Measurements from ENCODE around the gene ANKRD44.
"Not testable (repeated sequence)": the region's sequence is repeated elsewhere in the genome, so short reads cannot be mapped to it uniquely, and the experiment has no call there.

The ANKRD44 gene

DNA sequence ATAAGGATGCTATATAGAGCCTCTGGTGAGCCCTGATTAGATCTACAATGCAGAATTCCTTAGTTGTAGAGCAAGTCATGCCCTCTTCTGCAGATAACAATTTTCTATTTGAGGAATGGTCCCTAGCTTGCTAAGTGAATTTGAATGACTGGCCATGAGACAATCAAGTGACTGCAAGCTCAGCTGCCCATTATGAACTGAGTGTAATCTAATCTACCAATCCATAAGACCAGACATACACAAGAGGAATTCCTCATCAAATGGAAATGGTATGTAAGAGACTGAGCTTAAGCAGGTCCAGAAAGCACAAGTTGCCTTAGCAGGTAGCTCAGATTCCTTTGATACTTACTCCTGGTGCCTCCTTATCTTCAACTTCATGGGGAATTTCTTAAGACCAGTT, 4.8 kb upstream of the ANKRD44 start:
- DNase-seq: no peak

DNA sequence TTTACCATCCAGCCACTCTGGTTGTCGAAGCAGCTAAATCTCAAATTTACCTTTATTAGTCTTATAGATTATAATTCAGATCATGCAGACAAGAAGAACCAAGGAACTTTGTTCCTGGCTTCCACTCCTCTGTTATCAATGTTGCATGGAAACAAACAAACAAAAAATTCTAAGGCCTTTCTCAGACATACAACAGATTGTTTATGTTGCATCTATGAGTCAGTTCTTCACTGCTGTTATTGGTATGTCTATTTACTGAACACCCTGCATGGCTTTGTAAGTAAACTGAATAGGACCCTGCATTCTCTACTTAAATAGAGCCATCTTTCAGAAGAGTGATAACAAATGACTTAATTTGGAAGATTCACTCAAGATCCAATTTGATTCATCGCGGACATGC, 1.6 kb upstream of the ANKRD44 start:
- DNase-seq: no peak

DNA sequence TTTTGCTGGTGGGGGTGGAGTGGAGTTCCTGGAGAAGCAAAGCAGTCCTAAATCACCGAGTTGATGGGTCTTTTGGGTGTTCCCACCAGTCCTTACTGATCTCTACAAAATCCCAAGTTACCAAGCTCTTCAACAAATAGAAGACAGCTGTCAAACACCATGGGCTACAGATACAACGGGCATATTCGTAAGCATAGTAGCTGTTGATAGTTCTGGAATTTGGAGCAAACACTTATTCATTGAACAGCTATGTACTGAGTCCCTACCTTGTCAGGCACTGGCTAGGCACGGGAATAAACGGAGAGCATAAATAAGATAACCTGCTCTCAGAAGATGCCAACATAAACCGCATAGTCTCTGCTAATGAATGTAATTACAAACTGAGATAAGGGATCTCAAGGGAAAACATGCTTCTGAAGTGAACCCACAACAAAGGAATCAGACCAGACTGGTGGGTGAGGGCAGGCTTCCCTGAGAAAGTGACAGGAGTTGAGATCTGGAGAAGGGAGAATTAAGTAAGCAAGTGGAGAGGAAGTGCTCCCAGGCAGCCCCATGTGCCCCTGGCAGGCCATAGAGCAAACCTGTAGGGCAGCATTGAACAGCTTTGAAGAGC, 947 bp upstream of the ANKRD44 start:
- peak; percentile 17 to 27 for DNase-seq

DNA sequence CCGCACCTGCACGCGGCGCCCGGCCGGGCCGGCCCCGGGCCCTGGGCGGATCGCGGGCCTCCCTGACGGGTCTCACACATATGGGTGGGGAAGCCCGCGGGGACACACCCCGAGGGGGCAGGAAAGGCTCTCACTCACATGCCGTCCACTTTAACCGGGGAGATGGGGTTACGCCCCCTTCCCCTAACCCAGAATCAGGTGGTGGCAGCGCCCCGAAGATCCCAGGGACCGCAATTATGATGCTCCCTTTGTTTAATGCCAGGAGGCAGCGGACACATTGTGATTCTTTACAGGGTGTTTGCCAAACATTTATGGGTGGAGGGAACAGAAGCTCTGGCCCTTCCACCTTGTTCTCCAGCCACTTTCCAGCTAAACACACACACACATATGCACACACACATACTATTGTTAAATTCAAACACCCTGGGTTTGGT, 424 bp upstream of the ANKRD44 start:
- DNase-seq: no peak

DNA sequence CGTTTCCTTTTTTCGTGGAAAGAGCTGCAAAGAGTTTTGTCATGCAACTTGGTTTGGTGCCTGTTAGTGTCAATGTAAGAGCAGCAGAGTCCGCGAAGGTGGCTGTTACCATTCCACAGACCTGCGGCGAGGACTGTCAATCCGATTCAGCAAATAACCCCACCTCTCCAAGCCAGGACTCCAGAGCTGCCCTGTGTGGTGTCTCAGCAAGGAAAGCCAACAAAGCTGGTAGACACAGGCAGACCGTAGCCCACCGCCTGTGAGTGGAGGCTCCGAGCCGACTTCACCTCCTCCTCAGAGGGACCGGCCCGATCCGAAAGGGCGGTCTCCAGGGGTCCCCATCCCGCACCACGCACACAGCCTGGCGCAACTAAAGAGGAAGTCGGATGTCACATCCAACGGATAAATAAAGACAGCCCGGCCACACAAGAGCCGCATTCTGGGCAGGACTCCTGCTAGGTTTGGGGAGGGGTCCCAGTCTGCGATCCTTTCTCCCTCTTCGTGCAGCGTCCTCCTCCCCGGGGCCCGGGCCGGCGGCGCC, 819 bp downstream of the ANKRD44 start:
- peak; percentile 41 to 45 for DNase-seq

DNA sequence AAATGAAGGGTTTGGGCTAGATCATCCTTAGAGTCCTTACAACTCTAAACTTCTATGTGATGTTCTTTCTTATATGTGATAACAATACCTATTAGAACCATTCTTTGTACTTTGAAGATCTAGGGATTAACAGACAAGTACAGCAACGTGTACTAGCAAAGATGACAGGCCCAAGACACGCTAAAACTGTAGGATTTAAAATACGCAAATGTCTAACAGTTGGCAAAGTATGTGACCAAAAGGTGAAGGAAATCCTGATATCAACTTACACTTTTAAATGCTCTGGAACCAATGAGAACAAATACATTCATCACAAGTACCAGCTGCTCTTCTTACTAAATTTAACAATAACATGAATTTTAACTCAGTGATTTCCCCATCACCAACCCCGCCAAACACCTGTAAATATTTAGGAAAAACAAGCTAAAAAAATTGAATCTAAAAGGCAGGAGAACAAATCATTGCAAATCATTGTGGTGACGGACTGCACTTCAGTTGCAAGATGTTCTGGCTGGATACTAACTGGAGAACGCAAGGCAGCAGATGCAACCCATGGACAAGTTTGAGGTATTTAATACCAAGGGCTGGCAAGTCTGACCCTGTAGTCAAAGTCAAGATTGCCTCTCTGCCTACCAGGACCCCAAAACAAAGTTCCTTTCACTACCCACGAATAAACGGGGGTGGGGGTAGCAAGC, 1.4 kb downstream of the ANKRD44 start:
- DNase-seq: no peak

DNA sequence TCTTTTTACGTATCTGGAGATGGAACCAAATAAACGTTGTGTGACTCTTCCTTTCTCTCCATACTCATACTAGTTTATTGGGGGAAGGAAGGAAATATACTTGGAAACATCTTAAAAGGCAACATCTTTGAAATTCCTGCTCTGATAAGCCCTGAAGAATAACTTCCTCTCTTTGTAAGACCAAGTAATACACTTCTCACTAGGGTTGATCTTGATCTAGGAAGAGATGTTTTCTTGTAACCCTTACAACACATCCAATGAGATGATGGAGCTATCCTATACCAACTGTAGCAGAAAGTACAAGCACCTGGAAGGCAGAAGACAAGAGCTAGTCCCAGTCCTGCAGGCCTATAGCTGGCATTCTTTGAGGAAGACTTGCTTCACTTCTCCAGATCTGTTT, 2.0 kb downstream of the ANKRD44 start:
- DNase-seq: peak in 1 of 2 experiments; percentile 27

DNA sequence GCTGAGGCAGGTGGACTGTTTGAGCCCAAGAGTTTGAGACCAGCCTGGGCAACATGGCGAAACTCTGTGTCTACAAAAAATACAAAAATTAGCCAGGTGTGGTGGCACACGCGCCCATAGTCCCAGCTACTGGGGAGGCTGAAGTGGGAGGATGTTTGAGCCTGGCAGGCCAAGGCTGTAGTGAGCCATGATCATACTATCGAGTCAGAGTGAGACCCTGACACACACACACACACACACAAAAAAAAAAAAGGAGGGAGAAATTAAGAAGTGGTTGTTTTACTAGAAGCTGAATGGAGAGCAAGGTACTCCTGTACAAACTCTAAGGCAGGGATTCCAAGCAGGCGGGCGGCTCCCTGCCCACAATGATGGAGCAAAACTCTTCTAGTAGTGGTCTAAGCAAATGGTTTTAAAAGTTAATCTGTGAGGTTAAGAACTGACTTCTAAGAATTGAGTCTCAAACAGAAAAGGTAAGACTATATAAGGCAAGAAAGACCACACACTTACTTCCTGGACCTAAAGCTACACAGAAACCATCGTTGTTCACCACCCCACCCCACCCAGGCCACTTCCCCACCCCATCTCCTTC, 2.6 kb downstream of the ANKRD44 start:
- no peak for DNase-seq

DNA sequence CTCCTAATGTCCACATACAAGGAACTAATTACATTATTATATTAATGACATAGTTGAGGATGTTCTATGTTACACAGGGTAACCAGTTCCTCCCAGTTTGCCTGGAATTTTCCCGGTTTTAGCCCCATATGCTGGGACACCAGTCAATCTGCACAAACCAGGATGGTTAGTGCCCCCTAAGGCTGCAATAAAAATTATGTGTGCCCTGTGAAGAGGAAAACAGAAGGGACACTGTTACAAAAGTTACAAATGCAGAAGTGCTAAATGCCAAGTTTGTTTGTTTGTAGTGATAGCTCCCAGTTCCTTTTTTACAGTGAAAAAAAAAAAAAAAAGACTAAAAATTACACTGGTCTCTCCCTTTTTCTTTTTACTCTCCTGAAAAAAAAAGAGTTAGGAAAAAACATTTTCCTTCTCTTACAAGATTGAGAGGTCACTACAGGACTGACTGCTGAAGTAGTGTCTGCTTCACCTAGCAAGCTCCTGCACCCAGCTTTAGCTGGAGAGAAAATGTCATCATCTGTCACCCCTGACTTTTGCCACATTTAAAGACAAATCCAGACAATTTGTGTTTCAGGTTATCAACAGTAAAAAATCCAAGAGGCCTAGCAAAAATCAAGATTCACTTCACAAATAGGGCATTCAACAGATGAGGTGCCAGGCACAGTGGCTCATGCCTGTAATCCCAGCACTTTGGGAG, 3.2 kb downstream of the ANKRD44 start:
- peak; percentile 80 to 86 for DNase-seq

DNA sequence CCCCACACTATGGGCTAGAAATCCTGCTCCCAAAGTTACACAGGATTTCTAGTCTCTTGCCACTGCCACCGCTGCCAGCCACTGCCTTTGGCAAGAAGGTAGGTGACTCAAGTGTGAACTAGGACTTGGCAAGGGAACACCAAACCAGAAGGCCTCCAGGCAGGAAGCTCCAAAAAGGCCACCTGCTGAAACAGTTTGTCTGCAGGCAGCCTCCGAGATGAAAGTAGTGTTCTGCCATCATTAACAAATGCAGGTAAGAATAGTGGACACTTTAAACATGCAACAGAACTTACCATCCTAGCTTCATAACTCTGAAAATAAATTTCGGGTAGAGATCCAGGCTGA, 3.9 kb downstream of the ANKRD44 start:
- DNase-seq: peak; percentile 41 to 52

DNA sequence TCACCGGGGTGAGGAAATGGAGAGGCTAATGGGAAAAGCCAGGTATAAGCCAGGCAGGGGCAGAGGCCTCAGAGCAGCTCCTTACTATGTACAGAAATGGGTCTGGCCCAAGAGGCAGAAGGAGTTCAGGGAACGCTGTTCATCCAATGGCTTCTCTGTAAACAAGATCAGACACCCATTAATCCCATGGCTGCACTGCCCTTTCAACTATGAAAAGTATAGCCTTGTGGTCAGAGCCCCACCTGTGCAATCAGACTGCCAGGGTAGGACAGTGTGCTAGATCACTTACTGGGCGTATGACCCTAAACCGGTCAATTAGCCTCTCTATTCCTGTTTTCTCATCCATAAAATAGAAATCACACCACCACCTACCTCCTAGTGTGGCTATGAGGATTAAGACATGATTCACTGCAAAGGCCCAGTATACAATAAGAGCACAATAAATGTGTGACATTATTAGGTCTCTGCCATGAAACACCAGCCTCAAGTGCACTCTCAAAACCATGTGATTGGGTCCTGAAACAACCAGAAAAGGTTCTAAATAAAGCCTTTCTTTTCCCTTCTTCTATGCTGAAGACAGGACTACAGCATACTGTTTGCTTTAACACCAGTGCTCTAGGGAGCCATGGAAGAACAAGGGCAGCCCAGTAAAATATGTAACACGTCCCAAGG, 4.4 kb downstream of the ANKRD44 start:
- no peak for DNase-seq

DNA sequence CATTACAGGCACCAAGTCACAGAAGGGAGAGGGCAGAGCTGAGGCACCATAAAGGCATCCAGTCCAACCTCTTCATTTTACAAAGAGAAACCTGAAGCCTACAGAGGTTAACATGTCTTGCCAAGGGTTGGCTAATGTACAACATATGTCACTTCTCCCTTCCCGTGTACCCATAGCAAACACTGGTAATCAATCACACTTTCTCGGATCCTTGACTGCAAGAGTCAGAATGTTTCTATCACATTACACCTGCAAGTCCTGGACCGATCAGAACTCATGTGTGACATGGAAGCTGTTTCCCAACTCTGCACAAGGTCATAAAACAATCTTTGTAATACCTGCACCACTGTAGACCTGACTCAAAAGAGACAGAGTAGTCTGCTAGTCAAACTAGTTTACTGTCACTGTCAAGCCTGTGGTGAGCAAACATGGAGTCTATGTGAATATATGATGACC, 6.0 kb downstream of the ANKRD44 start:
- DNase-seq: no peak

DNA sequence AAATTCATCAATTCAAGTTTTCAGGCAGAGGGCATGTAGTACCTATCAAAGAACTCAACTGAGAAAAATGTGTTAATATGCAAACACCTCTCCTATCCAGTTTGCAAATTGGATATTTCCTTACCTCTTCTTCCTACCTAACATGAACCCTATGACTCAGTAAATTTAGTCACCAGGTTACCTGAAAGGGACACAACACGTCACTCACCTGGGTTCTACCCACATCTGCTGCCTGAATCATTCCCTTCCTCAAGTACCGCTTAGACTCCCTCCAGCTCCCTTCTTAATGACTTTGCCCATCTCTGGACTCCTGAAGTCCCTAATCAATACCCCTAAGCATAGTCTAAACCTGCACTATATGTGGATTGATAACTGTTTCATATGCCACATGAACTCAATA, 10.4 kb downstream of the ANKRD44 start:
- no peak for DNase-seq

DNA sequence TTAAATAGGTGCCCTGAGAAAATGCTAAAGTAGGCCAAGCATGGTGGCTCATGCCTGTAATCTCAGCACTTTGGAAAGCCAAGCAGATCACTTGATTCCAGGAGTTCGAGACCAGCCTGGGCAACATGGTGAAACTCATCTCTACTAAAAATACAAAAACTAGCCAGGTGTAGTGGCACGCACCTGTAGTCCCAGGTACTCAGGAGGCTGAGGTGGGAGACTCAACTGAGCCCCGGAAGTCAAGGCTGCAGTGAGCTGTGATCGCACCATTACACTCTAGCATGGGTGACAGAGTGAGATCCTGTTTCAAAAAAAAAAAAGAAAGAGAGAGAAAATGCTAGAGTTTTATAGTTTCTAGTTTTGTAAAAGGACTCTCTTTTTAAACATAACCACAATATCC, 12.0 kb downstream of the ANKRD44 start:
- DNase-seq: no peak

DNA sequence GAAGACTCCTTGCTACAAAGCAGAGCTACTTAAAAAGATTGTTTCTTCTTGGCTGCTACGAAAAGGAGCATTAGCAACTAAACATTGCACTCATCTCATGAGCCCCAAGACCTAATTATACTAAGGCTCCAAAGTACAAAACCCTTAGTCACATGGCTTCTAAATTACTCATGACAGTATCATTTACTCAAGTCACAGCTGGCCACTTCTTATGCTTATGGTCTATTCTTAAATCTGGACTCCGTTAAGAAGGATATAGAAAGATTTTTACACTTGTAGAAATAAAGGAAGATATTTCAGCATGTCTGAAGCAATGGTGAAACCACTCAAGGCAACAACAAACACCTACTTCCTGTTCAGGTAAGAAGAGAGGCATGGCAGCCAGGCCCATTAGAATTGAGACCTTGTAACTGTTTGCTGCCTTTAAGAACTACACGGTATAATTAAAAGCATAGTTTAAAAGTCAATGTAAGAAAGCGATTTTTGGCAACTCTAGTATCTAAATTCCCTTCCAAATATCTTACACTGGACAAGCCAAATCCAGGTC, 12.7 kb downstream of the ANKRD44 start:
- no peak for DNase-seq

DNA sequence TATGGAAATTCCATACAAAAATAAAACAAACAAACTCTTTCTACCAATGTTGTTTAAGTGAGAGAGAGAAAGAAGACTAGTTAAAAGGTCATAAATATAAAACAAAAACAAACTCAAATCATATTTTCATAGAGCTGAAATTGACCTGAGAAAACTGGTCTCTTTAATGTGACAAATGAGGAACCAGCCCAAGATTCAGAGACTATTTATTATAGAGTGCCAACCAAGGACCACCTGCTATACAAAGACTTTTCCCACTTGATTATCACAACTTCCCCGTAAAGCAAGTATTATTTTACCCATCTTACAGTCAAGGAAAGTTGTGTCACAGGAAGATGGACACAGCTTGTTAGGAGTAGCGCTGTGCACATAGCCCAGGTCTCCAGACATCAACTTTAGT, 13.3 kb downstream of the ANKRD44 start:
- peak; percentile 29 to 31 for DNase-seq

DNA sequence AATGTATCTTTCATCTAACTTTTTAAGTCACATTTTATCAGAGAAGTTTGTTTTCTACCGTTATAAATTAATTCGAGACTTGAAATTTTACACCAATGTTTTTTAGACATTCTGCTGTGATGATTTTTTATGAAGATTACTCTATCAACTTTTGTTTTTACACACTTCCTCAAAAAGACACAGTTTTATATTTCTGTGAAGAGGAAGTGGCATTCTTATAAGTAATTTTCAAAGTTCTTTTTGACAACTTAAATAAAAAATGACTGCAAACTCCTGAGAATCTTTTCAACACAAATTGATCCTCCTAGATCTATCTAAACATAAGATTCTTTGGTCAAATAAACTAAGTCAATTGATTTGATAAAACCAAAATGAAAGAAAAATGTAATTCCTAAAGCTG, 13.7 kb downstream of the ANKRD44 start:
- DNase-seq: peak; percentile 61 to 63

DNA sequence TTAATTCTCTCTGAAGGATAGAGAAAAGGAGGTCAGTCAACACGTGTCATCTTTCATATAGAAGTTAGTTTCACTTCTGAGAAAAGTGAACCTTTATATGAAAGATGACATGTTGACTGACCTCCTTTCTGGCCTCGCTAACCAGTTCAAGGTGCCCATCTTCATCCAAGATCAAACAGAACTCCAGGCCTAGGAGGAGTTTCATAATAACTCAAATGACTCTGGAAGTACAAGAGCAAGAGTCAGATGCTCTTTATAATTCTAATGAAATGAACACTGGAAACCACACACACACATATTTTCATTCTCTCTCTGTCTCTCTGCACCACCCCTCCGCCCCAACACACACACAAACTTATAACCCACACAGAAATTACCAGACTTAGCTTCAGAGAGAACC, 16.3 kb downstream of the ANKRD44 start:
- DNase-seq: no peak

DNA sequence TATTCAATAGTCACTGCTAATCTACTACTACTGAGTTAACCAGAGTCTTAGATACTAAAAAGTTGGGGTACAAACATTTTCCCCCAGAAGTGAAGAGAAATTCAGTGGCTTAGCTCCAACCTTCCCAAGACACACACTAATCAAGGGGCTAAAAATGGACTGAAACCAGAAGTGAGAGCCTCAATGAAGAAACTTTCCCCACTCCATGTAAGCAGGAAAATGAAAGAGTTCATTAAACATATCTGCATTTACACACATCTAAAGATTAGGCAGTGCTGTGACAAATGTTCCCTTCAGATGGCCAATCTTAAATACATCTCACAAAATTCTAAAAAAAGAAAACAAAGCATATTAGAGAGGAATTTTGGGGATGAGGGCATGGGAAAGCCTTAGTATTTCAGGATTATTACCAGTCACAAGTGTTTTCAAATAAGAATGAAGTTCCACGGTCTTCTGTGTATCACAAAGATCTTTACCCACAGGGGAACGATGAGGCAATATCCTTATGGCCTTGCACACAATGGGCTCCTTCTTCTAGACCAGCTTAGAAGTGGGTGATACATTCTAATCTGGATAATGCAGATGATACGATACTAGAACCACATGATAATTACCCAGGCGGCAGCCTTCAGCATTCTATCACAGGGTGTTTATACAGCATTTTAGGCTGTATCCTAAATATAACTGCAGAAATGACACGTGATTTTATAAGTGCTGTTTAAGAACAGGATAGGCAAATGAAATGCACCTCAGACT, 17.1 kb downstream of the ANKRD44 start:
- peak; percentile 75 to 78 for DNase-seq

DNA sequence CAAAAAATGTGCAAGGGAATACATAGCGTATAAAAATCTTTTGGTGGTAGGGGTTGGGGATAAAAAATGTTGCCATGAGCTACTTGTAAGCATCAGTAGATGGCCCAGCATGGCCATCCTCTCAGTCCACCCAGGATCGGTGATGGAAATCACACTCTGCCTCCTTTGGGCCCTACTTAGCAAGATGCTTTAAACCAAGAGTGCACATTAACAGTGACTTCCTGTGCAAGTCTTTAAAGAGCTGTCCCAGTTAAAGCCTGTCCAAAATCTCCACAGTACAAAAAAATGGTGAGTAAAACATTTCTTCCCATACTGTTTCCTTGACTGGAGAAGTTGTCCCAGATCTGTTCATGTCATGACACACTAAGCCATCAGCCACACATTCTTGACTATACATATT, 18.0 kb downstream of the ANKRD44 start:
- DNase-seq: no peak

DNA sequence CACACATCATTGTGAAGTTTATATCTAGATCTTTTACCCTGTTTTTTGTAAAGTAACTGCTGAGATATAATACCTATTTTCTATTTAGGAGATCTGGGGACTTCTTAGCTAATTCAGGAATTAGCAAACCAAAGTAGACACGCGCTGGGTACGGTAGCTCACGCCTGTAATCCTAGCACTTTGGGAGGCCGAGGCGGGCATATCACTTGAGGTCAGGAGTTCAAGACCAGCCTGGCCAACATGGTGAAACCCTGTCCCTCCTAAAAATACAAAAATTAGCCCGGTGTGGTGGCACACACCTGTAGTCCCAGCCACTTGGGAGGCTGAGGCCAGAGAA, 23.0 kb downstream of the ANKRD44 start:
- not testable (repeated sequence) for DNase-seq
